ENCODE data around the gene ITGA11.

The ITGA11 gene

DNA sequence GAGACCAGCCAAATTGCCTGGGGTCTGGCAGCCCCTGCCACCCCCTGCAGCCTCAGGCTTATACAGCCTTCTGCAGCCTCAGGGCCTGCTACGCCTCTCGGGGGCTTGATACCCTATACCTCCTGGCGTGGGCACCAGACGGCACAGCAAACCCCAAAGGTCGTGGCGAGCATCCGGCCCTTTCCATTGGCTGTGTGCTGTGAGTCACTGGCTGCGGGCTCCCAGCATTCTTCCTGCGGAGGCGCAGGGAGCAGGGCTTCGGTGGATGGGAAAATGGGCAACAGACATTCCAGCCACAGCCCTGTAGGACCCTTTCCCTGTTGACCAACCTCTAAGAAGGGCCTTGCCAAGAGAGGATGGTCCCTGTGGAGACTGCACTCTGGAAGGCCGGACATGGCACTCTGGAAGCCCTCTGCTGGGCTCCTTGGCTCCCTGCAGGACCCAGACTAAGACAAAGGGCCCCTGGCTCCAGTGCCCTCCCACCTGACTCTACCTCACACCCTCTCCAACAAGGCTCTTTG lies 59.6 kb downstream of the ITGA11 start:
- no peak for DNase-seq

DNA sequence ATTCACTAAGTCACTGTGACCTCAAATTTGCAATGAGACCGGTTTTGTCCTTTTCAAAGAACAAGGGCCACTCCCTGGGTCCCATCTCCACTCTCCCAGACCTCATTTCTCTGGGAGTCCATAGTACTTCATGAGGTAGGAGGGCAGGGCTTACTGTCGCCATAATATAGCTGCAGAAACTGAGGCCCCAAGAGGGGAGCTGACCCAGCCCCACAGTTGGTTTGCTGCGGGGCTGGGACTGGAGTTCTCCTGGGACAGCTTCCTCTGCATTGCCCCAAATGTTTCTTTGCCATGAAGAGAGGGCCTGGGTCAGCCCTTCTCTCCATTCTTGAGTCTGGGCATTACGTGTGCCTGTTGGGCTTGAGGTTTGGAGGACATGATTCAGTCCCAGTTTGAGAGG lies 60.1 kb downstream of the ITGA11 start:
- no peak for DNase-seq

DNA sequence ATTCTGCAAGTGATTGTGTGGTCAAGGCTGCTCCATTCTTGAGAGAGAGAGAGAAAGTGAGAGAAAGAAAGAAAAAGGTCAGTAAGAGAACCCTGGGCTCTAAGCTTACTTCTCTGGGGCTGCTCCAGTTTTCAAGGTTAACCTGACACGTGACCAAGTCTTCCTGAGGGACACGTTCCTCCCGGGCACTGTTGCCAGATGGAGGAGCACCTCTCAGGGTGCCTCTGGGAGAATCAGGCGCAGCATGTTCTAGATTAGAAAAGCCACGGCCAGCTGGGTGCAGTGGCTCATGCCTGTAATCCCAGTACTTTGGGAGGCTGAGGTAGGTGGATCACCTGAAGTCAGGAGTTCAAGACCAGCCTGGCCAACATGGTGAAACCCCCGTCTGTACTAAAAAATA lies 60.8 kb downstream of the ITGA11 start:
- DNase-seq = no peak

DNA sequence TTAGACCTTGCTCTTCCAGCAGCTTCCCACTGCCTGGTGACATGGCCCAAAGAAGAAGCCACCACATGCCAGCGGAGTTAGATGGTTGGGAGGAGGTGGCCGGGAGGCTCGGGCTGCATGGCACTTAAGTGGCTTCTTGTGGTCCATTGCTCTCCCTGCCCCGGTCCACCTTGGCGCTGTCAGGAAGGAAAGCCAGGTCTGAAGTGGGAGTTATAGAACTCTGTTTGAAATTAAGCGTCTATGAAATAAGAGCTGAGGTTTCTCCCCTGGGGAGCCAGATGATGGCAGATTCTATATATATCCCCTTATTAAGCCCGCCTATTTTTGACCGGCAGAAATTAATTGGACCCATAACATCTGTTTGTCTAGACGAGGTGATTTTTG lies 61.2 kb downstream of the ITGA11 start:
- DNase-seq = no peak

DNA sequence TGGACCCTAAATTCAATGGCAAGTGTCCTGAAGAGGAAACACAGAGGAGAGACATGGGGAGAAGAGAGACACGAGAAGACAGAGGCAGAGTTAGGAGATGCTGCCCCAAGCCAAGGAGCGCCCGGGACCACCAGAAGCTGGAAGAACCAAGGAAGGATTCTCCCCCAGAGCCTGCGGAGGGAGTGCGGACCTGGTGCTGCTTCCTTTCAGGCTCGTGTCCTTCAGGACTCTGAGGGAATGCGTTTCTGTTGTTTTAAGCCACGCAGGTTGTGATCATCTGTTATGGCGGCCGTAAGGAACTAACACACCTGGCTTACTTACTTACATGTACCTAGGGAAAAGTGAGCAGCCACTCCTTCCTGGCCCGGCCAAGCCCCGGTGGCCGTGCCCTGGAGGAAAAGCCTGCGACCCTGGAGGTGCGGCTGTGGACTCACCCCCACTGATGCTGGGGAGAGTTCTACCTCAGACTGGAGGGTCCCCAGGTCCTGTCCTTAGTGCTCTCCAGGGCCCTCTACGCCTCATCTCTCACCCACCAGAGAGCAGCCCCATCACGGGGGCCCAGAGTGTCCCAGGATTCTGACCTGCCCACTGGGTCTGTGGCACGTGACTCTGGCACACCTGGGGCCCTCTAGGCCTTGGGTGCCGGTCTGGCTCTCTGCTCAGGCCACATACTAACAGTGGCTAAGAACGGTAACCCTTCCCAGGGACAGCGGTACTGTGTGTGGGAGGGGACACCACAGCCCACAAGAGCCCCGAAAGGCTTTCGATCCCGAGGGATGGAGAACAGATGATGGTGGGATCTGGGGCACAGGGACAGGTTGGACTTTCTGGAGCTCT lies 61.8 kb downstream of the ITGA11 start:
- DNase-seq = no peak

DNA sequence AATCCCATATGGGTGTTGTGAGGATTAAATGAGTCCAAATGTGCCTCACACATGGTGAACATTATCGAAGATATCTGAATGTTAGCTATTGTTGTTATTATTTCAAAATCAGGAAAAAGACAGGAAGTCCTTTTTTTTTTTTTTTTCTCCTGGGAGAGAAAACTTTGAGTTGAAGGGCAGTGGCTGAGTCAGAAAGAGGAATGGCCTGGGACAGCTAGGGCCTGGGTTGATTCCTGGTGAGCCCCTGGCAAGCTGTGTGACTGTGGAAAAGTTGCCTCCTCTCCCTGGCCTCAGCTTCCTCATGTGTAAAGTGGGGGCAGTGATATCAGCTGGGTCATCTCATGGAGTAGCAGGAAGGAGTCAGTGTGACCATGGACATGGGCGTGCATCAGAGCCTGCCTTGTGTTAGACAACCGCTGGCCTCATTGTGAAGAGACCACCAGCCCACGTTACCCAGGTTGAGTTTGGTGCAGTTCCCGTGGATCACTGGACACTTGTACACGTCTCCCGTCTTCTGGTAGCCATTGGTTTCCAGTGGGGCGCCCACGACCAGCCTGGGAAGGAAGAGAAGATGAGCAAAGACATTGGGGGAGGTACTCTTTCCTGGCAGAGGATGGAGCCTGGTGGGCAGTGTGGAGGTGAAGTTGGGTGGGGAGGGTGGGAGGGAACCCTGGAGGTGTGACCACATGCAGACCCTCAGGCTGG lies 63.1 kb downstream of the ITGA11 start:
- no peak for DNase-seq

DNA sequence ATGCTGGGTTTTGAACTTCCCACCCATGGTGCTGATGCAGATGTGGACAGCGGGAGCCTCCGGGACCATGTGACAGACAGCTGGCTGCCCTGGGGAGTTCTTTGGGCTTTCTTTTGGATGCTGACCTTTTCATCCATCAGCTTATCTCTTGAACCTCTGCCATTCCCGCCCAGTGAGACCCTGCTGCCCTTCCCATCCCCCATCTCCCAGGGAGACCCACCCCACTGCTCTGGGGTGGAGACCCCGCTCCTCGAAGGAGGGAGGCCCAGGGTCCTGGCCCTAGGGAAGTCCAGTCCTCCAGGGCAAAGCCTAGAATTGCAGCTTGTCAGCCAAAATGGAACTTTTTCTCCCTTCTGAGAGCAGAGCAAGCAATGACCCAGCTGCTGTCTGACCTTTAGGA lies 64.0 kb downstream of the ITGA11 start:
- no peak for DNase-seq

DNA sequence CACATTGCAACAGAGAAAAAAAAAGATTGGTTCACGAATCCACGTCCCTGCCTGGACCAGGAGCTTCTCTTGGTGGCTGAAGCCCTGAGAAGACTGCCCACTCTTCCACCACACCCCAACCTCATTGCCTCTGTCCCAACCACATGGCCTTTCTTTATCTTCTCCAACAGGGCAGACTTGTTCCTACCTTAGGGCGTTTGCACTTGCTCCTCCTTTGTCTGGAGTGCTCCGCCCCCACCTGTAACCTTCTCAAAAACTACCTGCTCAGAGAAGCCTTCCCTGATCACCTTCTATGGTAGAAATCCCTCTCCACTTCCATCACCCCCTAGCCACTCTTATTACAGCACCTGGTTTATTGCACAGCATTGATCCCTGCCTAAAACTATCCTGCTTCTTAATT lies 64.7 kb downstream of the ITGA11 start:
- no peak for DNase-seq

DNA sequence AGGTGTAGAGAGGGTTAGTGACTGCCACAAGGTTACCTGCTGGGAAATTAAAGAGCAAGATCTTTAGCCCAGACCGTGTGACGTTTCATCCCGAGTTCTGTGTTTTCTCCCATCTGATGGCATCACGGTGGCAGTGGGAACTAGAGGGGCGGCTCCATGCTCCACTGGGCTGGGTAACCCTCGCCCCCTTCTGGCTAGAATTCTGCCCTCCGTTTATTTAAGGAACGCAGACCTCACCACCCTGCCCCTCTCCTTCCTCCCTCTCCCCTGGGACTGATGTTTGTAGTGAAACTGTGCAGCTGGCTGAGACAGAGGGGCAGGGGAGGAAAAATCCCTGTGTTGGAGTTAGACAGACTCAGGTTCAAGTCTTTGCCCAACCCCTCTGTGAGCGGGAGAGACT lies 65.6 kb downstream of the ITGA11 start:
- no peak for DNase-seq

DNA sequence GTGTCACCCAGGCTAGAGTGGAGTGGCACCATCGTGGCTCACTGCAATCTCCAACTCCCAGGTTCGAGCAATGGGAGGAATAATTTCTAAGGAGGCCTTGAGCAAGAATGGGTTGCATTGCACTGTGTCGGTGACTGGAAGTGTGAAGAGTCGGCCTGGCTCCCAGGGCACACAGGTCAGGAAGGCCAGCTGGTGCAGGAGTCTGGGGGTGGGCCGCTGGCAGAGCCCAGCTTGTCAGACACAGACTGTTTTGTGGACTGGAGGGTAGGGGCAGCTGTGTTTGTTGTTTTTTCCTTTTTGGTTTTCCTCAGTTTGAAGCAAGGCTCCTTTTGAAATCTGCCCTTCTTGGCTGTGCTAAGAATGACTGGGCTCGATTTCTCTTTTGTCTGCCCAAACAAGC lies 66.2 kb downstream of the ITGA11 start:
- no peak for DNase-seq

DNA sequence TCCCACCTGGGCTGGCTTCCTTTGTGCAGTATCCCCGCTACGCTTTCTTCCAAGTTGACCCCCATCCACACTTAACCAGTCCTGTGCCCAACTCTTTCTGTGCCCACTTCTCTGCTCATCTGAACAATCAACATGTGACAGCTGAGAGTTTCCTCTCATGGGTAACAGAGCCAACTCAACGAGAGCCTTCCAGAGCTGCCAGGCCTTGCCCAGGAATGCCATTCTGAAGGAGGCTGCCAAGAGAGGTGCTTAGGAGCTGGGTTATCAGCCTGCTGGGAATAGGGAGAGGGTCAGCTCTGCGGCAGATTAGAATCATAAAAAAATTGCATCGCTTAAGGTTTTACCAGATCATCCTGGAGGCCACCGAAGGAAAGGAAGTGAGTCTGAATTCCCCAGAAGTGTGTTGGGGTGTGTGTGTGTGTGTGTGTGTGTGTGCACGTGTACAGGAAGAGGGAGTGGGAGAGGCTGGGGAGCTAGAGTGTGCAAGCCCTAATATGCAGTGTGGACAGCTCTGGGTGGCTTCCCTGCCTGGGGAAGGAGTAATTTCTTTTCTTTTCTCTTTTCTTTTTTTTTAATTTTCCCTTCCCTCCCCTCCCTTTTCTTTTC lies 66.7 kb downstream of the ITGA11 start:
- no peak for DNase-seq

DNA sequence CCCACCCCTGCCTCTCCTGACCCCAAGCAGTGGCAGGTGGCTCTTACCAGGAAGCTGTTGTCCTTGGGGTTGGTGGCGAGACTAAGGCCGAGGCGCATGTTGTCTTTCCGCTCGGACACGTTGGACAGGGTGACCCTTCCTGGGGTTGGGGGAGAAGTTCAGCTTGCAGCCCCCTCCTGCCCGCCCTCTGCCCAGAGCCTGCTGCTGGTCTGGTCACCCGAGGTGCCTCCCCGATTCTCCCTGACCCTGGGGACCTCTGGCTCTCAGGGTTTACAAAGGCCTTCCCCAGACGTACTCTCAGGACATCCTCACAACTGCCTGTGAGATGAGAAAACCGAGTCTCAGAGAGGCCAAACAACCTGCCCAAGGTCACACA lies 67.3 kb downstream of the ITGA11 start:
- no peak for DNase-seq

DNA sequence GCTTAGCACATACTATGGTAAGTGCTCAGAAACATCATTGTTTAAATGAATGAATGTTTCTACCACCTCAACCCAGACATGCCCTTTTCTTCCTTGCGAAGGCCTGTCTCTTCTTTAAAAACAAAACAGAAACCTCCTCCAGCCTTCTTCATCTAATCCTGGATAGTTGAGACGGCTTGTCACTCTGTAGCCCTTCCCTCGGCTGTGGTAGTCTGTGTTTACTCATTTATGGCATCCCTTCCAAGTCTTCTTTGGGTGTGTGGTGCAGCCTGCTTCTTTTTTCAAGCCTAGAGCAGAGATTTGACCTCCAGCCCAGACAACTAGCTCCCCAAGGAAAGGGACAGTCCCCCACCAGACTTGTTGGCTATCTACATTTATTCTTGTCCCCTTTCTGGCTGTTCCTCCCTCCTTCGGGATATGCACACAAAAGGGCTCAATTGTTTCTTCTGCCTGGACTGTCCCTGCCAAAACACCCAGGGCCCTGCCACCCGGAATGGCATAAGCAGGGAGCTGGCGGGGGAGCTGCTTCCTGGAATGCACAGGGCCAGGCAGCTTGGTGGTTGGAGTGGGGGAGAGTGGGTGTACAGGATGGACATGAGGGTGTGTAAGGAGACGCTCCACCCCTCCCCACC lies 67.8 kb downstream of the ITGA11 start:
- no peak for DNase-seq

DNA sequence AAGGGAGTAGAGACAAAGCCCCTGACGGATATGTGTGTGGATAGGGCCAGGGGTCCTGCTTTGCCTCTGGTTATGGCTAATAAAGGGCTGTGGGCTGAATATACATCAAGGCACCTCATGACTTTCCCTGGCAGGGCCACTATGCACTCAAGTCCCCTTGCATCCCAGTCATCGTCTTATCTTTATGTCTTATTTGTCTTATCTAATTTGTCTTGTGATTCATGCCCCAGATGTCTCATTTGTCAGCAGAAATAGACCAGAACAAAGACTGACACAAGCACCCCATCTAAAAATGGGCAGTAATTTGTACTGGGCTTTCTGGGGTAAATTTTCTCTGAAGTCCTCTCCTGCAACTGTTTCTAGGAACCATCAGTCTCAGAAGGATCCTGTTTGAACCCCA lies 68.6 kb downstream of the ITGA11 start:
- DNase-seq = no peak

DNA sequence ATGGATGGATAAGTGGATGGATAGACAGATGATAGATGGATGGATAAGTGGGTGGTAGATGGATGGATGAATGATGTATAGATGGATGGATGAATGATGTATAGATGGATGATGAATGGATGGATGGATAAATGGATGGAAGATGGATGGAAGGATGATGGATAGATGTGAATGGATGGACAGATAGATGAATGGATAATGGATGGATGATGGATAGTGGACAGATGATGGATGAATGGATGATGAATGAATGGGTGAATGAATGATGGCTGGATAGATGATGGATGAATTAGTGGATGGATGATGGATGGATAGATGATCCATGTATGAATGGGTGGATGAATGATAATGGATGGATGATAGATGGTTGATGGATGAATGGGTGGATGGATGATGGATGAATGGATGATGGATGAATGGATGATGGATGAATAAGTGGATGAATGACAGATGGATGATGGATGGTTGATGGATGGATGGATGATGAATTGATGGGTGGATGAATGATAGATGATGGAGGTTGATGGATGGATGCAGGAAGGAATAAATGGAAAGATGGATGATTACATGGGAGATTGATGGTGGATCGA lies 69.3 kb downstream of the ITGA11 start:
- DNase-seq = no peak

DNA sequence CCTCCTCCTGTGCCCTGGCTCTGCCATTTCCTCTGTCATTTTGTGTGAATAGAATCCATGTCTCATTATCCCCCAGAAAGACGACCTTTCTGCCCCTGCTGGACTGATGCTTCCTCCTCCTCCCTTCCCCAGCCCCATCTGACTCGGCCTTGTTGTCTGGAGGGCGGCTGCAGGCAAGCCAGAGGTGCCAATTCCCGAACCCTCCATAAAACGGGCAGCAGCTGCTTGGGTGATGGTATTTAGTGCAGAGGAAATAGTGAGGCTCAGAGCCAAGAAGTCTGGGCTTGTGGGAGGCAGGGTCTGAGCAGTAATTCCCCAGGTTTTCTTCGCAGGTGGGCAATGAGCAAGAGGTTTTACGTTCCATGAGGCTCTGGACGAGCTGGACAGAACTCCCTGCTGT lies 71.2 kb downstream of the ITGA11 start:
- no peak for DNase-seq

DNA sequence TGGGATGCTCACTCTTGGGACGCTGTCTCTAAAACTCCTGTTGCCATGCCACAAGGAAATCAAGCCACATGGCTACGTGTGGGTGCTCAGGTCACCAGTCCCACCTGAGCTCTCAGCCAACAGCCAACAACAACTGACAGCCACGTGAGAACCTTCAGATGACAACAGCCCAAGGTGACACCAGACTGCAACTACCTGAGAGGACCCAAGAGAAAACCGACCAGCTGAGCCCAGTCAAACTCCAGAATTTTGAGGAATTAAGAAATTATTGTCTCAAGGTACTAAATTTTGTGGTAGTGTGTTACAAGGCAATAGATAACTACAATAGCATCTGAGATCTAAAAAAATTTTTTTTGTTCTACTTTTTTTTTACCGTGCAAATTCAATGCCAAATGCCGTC lies 75.2 kb downstream of the ITGA11 start:
- DNase-seq = no peak

DNA sequence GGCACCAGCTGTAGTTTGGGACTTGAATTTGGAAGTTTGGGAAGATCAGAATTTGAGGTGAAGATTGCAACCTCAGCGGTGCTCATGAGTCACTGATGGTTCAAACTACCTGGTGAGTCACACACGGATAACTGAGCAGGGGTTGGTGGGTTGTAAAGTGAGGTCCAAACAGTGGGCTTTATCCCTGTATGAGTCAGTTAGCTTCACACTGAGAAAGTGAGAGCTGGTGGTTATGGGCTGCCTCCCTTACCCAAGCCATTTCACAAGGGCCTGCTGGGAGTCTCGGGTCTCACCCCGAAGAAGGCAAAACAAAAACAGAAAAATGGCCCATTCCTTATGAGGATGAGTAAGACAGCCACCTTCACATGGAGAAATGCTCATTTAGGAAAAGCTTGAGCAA lies 77.0 kb downstream of the ITGA11 start:
- no peak for DNase-seq

DNA sequence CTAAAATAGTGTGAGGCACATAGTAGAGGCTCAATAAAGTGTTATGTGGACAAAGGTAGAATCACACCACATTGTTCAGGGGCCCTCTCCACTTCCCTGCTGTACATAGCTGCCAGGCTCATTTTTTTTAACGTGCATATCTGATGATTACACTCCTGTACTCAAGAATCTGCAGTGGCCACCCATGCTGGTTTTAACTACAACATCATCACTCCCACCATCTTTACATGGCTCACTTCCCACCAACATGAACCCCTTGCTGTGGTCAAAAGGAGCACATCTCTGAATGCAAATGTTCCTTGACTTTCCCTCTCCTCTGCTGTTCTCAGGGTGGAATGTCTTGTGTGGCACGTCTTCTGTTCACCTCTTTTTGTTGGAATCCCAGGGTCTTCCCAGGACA lies 77.7 kb downstream of the ITGA11 start:
- no peak for DNase-seq

DNA sequence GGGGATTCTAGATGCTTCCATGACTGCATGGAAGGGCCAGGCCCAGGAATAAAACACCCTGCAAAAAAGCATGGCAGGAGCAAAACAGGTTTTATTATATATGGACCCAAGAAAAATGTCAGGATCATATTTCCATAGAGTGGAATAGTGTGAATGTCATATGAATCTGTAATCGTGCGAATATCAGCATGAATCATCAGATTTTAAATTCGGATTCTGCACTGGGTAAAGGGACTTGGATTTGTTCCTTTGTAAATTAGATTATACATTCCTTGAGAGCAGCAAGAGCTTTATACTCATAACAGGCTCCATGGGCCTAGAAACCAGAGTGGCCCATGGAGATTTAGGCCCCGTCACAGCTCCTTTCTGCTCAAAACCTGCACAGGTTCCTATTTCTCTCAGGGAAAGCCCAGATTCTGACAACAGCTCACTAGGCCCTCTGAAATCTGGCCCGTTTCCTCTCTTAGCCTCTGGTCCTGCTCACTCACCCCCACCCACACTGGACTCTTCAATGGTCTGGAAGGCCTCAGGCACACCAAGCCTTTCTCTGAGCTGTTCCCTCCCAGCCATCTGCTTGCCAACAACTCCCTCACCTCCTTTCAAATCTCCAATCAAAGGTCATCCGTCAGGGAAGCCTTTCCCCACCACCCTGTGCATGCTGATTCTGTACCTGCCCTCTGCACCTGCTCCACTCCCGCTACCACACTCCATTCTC lies 78.4 kb downstream of the ITGA11 start:
- no peak for DNase-seq

DNA sequence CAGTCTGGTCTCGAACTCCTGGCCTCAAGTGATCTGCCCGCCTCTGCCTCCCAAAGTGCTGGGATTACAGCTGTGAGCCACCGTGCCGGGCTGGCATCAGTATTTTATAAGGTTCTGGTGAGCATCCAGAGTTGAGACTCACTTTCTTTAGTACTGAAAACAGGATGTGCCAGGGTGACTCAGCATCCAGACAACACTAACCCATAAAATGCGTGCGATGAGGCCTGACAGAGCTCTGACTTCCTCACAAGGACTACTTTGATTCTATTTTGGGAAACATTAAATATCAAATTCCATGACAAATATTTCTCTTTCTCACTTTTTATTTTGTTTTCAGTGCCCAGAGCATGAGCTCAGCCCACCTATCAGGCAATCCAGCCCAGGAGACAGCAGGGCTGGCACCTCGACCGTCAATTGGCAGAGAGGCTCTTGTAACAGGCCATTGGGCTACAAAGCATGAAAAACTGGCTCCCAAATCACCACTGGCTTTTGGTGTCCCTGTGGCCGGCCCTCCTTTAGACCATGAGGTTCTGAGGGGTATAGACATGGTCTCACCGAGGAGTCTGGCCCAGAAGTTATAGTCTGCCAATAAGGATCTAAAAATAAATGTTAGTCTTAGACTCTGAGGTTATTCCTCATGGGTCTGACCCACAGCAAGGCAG lies 79.4 kb downstream of the ITGA11 start:
- no peak for DNase-seq

DNA sequence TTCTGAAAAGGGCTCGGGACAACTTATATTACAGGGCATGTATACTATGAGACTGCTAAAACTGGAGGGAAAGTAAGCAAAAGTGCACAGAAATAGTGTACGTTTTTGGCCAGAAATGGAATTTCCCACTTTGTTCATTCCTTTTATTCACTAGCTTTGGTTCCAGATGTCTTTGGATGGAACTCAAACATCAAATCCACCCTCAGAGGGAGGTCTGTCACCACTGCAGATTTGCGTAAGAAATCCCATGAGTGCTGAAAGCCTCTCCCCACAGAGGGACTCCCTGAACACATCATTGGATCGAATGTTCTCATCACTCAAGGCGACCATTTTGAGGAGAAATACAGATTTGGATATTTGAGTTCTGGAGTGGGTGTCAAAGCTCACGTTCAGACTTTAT lies 82.8 kb downstream of the ITGA11 start:
- no peak for DNase-seq
